GM12878 (cell line): ENCODE measurements around the gene SLC22A3. TPM values are rescaled to one million over a fixed set of nuclear protein-coding genes. Genes with fewer than 3 reads are reported as not detected.

ENCODE experiments used
- ATAC-seq: fragments of 200-7000 bp; cut with Tn5 transposase; 3 replicates; pipeline ENCODE4 v1.9.1; 2020; ENCODE audit warnings: mild to moderate bottlenecking, moderate library complexity
- BruUV-seq: library from RNA; stranded (reverse); fragments of 400-500 nt; replicated peaks from 2 replicates; lab custom pipeline; 2021; lab: Mats Ljungman, UMichigan
- CTCF ChIA-PET: fragments of 300-600 bp; sonication (Branson Sonifier 250); formaldehyde crosslinking; extraction: SDS; loops from one replicate; lab custom pipeline; 2021; ENCODE audit warnings: inconsistent platforms; lab: Yijun Ruan, JAX
- POLR2A ChIA-PET: fragments of 350-600 bp; formaldehyde crosslinking; extraction: SDS; loops from one replicate; lab custom pipeline; 2021; ENCODE audit warnings: inconsistent platforms; lab: Charles Lee
- RAD21 ChIA-PET: fragments of 300-600 bp; sonication (Branson Sonifier 250); formaldehyde crosslinking; loops from one replicate; lab custom pipeline; 2023; ENCODE audit warnings: antibody characterized with exemption; ENCODE audit not compliant: unreplicated experiment; lab: Charles Lee
- SMC1A ChIA-PET: fragments of 300-600 bp; sonication (Branson Sonifier 250); formaldehyde crosslinking; loops from one replicate; lab custom pipeline; 2023; ENCODE audit not compliant: unreplicated experiment, uncharacterized antibody; lab: Charles Lee
- DNase-seq: peaks from one replicate; pipeline ENCODE4 v3.0.0-alpha.2; 2011; ENCODE audit warnings: low read depth, low spot score
- FAIRE-seq: peaks from 3 replicates; lab custom pipeline; 2011; peaks lifted over from hg19 to GRCh38; lab: Jason Lieb, UNC
- H2AFZ ChIP-seq: 2 replicates; pipeline ENCODE4 v1.6.0; 2011; ENCODE audit warnings: low read depth, low read length, control low read depth; ENCODE audit not compliant: control insufficient read depth
- H3K27ac ChIP-seq: 2 replicates; pipeline ENCODE4 v1.5.1; 2011; ENCODE audit warnings: control low read depth; ENCODE audit not compliant: control insufficient read depth, insufficient read depth
- H3K27me3 ChIP-seq, 2 experiments: replicated peaks in 1 of 2; 2 replicates each; pipeline versions ENCODE4 v1.6.0 to v1.6.1; 2011; ENCODE audit warnings: low read length in 1 of 2; ENCODE audit not compliant: control insufficient read depth in 2 of 2, insufficient read depth in 2 of 2
- H3K36me3 ChIP-seq, 2 experiments: 2 replicates each; pipeline ENCODE4 v1.5.1; 2011; ENCODE audit warnings: low read length in 1 of 2; ENCODE audit not compliant: control insufficient read depth in 2 of 2, insufficient read depth in 2 of 2
- H3K4me1 ChIP-seq: 2 replicates; pipeline ENCODE4 v1.6.1; 2011; ENCODE audit warnings: mild to moderate bottlenecking, low read length, moderate library complexity, mixed read lengths; ENCODE audit not compliant: control insufficient read depth, insufficient read depth
- H3K4me2 ChIP-seq: 2 replicates; pipeline ENCODE4 v1.6.0; 2011; ENCODE audit warnings: control low read depth; ENCODE audit not compliant: control insufficient read depth, insufficient read depth
- H3K4me3 ChIP-seq: fragments of 200-600 bp; sonication (generic); 2 replicates; pipeline ENCODE4 v1.5.1; 2016
- H3K79me2 ChIP-seq: 2 replicates; pipeline ENCODE4 v1.6.0; 2011; ENCODE audit warnings: low read length; ENCODE audit not compliant: control insufficient read depth, insufficient read depth
- H3K9ac ChIP-seq: 2 replicates; pipeline ENCODE4 v1.8.0; 2011; ENCODE audit warnings: low read length, control low read depth, mixed read lengths; ENCODE audit not compliant: control insufficient read depth, insufficient read depth
- H3K9me3 ChIP-seq: replicated peaks from 3 replicates; pipeline ENCODE4 v1.5.1; 2011; ENCODE audit warnings: mild to moderate bottlenecking, low read length; ENCODE audit not compliant: control insufficient read depth, insufficient read depth
- H4K20me1 ChIP-seq: 2 replicates; pipeline ENCODE4 v1.6.0; 2011; ENCODE audit not compliant: control insufficient read depth, insufficient read depth
- RUNX3 ChIP-seq: IDR thresholded peaks from 2 replicates; pipeline ENCODE4 v1.6.1; 2012; ENCODE audit warnings: low read length, inconsistent platforms
- ZNF384 ChIP-seq: IDR thresholded peaks from 2 replicates; pipeline ENCODE4 v1.6.1; 2012; ENCODE audit warnings: low read depth, mild to moderate bottlenecking, low read length, improper control_type of control experiment, borderline replicate concordance
- WGBS: methylation state at CpG from one replicate; pipeline ENCODE4 v1.1.6; 2016; ENCODE audit warnings: low lambda C conversion rate; ENCODE audit not compliant: insufficient replicate concordance, insufficient coverage; ENCODE audit errors: missing lambda C conversion rate; 5-methylcytosine and 5-hydroxymethylcytosine counted together
- in situ Hi-C: fragments of 300-500 bp; cut with MboI; formaldehyde crosslinking; loops from 9 replicates; pipeline ENCODE4 v1.14.3; 2018; ENCODE audit warnings: mixed read lengths
- intact Hi-C: fragments of 100-400 bp; cut with micrococcal nuclease; formaldehyde crosslinking; loops from one replicate; pipeline ENCODE4 v1.14.2; 2022; ENCODE audit not compliant: unreplicated experiment
- polyA plus RNA-seq, 11 experiments: library from polyadenylated mRNA; depleted of rRNA in 4 of 11; unstranded in 6 of 11; stranded (reverse) in 5 of 11; fragments of >200 nt; fragmentation: Nextera tagmentation in 4 of 11; fragmentation: Illumina TruSeq in 1 of 11; extraction: Ambion mirVana in 4 of 11; extraction: Trizol in 1 of 11; gene quantifications; 1 replicate in 1 of 11; 2 replicates in 10 of 11; pipeline versions ENCODE4 v1.2.1 to v1.2.3, GENCODE V29; 2011 to 2016; ENCODE audit warnings: inconsistent platforms in 2 of 11, missing spikeins in 2 of 11, low read depth in 1 of 11
- total RNA-seq, 4 experiments: library from RNA; depleted of rRNA in 3 of 4; stranded (reverse); fragments of >200 nt in 3 of 4; fragmentation: Illumina TruSeq in 1 of 4; extraction: Trizol in 1 of 4; gene quantifications; 2 replicates each; pipeline versions ENCODE4 v1.2.1 to v1.2.3, GENCODE V29; 2013 to 2021
- TF ChIP-seq, protein P1 (sequence below): fragments of 450-650 bp; IDR thresholded peaks from 2 replicates; pipeline ENCODE4 v1.6.1; 2017; ENCODE audit warnings: mild to moderate bottlenecking, moderate library complexity

SLC22A3 gene
- total and polyA plus RNA-seq, 10 of the 15 experiments (the other 5 are each of a cell fraction or from before 2014, with no cell fraction given): 0.07 to 0.15 TPM; not detected in 8

DNA sequence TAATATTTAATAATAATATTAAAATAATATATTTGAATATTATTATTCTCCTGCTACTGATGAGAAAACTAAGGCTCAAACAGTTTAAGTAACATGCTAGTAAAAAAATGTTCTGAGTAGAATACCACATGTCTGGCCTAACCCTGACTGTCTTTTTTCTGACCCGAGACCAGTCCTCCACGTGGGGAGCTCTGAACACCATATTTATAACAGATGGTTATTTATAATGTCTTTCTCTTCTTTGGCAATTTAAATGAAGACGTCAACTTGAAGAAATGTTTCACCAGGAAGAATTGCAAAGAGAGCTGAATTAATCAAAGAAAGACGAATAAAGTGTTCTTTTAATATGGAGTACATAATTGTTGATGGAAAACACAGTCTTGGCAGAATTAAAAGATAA lies 82.0 kb downstream of the SLC22A3 start:
- intact Hi-C loops: no loop called here
- no peaks in the 10 kb centered on the region for H3K4me1 ChIP-seq
- no peak for TF ChIP-seq RUNX3
- TF ChIP-seq ZNF384: no peak
- TF ChIP-seq, protein P1, sequence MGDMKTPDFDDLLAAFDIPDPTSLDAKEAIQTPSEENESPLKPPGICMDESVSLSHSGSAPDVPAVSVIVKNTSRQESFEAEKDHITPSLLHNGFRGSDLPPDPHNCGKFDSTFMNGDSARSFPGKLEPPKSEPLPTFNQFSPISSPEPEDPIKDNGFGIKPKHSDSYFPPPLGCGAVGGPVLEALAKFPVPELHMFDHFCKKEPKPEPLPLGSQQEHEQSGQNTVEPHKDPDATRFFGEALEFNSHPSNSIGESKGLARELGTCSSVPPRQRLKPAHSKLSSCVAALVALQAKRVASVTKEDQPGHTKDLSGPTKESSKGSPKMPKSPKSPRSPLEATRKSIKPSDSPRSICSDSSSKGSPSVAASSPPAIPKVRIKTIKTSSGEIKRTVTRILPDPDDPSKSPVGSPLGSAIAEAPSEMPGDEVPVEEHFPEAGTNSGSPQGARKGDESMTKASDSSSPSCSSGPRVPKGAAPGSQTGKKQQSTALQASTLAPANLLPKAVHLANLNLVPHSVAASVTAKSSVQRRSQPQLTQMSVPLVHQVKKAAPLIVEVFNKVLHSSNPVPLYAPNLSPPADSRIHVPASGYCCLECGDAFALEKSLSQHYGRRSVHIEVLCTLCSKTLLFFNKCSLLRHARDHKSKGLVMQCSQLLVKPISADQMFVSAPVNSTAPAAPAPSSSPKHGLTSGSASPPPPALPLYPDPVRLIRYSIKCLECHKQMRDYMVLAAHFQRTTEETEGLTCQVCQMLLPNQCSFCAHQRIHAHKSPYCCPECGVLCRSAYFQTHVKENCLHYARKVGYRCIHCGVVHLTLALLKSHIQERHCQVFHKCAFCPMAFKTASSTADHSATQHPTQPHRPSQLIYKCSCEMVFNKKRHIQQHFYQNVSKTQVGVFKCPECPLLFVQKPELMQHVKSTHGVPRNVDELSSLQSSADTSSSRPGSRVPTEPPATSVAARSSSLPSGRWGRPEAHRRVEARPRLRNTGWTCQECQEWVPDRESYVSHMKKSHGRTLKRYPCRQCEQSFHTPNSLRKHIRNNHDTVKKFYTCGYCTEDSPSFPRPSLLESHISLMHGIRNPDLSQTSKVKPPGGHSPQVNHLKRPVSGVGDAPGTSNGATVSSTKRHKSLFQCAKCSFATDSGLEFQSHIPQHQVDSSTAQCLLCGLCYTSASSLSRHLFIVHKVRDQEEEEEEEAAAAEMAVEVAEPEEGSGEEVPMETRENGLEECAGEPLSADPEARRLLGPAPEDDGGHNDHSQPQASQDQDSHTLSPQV: no peak
- in situ Hi-C loops: no loop called here
- H3K4me3 ChIP-seq: no peak overlapping the region
- WGBS: 20% methylated on average over 4 of the region's 4 CpGs
- no peak overlapping the region for H3K9ac ChIP-seq
- no peaks in the 10 kb centered on the region for H3K36me3 ChIP-seq
- BruUV-seq: no TSS peak
- SMC1A ChIA-PET: no interaction called here
- DNase-seq: no peak
- H4K20me1 ChIP-seq: no peaks in the 10 kb centered on the region; the same call in 1 of the 2 replicates
- H3K9me3 ChIP-seq: no peaks in the 10 kb centered on the region; the same call in 2 of the 3 replicates
- ATAC-seq: no peak
- H3K4me2 ChIP-seq: no peak overlapping the region
- H2AFZ ChIP-seq: no peak overlapping the region
- RAD21 ChIA-PET: no interaction called here
- POLR2A ChIA-PET: no interaction called here
- H3K27ac ChIP-seq: no peak overlapping the region
- H3K27me3 ChIP-seq: peaks cover 0 to 4% of the 10 kb centered on the region in 2 experiments; a peak in 1 of 4 replicates
- no peaks in the 10 kb centered on the region for H3K79me2 ChIP-seq
- FAIRE-seq: no peak
- CTCF ChIA-PET: interaction anchor here (0.7 kb wide), 1 partner anchor 1445 kb away, joined by 4 read pairs; no protein-coding TSS in a partner anchor
